Activated naive CD4-positive, alpha-beta T cell treated with anti-CD3 and anti-CD28 coated beads, Interleukin-2, amount 50 U/mL, for 24 hours (primary cell): Measurements from ENCODE around the gene INSRR.

ENCODE experiments used
- H3K27ac Mint-ChIP-seq: one replicate; pipeline ENCODE4 v1.8.0; 2021; ENCODE audit warnings: mild to moderate bottlenecking, mixed read lengths
- H3K27me3 Mint-ChIP-seq: one replicate; pipeline ENCODE4 v1.8.0; 2021; ENCODE audit warnings: mixed read lengths
- H3K36me3 Mint-ChIP-seq: one replicate; pipeline ENCODE4 v1.8.0; 2021; ENCODE audit warnings: mixed read lengths
- H3K4me1 Mint-ChIP-seq: one replicate; pipeline ENCODE4 v1.8.0; 2021; ENCODE audit warnings: mixed read lengths
- H3K4me3 Mint-ChIP-seq: one replicate; pipeline ENCODE4 v1.8.0; 2021; ENCODE audit warnings: mild to moderate bottlenecking, mixed read lengths
- H3K9me3 Mint-ChIP-seq: one replicate; pipeline ENCODE4 v1.8.0; 2021; ENCODE audit warnings: mixed read lengths

Gene INSRR

DNA sequence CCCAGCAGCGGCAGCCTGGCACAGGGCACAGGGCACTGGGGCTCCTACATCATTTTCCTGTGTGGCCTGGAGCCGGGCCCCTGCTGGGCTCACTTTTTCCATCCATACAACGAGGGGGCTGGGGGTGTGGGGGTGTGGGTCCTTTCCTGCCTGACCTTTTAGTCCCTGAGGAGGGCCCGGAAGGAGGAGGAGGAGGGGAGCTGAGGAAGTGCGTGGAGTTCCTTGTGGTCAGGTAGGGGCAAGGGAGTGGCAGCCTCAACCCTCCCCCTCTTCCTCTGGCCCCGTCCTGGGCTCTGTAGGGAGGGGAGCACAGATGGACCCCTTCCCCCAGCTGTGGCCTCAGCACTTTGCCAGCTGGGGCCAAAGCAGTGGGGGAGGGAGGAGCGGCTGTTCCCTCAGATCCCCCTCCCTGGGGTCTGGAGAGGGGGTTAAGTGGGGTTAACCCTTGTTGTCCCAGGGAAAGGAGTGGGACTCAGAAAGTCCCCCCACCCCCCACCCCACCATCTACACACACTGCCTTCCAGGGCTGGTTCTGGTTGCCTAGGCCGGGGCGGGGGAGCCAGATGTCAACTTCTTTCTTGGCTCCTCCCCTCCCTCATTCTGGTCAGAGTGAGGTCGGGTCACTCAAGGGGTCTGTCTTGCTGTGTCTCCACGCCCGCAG lies 7.5 kb upstream of the INSRR start:
- Mint-ChIP-seq H3K27me3 (peaks cover 37% of the 10 kb centered on the region), H3K36me3 (no peaks in the 10 kb centered on the region), H3K9me3 (no peaks in the 10 kb centered on the region), H3K27ac (no peak overlapping the region), H3K4me3 (no peak overlapping the region), H3K4me1 (peaks cover 15% of the 10 kb centered on the region)

DNA sequence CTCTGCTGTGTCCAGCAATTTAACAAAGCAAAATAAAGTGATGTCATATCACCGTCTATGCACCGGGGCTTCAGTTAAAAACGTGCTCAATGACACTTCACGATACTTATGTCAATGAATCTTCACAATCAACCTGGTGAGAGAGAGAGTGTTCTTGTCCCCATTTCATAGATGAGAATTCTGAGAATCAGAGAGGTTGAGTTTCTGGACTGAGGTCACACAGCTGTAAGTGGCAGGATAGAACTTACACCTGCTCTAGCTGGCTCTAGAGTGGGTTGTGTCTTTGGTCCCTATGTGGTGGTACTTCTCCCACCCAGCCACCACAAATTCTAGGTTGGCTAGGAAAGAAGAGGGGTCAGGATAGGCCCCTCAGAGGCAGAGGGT lies 6.9 kb upstream of the INSRR start:
- Mint-ChIP-seq H3K36me3 (no peaks in the 10 kb centered on the region), H3K27ac (peak overlapping the region; percentile 17), H3K4me1 (peaks cover 15% of the 10 kb centered on the region), H3K4me3 (no peak overlapping the region), H3K27me3 (peaks cover 38% of the 10 kb centered on the region), H3K9me3 (no peaks in the 10 kb centered on the region)

DNA sequence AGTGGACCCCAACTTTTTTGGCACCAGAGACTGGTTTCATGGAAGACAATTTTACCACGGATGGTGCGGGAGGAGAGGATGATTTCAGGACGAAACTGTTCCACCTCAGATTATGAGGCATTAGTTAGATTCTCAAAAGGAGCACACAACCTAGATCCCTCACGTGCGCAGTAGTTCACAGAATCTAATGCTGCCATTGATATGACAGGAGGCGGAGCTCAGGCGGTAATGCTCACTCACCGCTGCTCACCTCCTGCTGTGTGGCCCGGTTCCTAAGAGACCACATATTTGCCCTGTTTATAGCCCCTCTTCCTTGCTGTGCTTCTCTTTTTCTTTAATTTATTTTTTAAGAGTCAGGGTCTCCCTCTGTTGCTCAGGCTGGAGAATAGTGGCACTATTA lies 6.3 kb upstream of the INSRR start:
- Mint-ChIP-seq H3K4me1 (peaks cover 18% of the 10 kb centered on the region), H3K27me3 (peaks cover 40% of the 10 kb centered on the region), H3K27ac (no peak overlapping the region), H3K9me3 (no peaks in the 10 kb centered on the region), H3K36me3 (no peaks in the 10 kb centered on the region), H3K4me3 (peak overlapping the region; percentile 33)

DNA sequence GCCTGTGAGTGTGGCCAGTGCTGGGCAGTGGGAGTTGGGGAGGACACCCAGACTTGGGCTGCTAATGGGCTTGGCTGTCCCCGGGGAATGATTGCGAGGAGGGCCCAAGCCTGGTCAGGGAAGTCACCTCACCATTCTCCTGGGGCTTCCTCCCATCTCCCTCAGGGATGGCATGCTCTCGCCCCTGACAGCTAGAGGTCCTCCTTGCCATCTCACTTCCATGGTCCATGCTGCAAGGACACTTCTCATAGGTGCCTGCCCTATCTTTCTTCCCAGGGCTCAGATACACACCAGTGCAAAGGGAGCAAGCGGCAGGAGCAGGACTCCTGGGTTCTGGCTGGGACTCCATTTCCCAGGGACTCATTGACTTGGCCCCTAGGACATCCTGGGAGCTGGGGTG lies 5.9 kb upstream of the INSRR start:
- H3K9me3 Mint-ChIP-seq: no peaks in the 10 kb centered on the region
- H3K36me3 Mint-ChIP-seq: no peaks in the 10 kb centered on the region
- H3K4me1 Mint-ChIP-seq: peaks cover 20% of the 10 kb centered on the region
- H3K27me3 Mint-ChIP-seq: peaks cover 41% of the 10 kb centered on the region
- no peak overlapping the region for H3K27ac Mint-ChIP-seq
- H3K4me3 Mint-ChIP-seq: no peak overlapping the region

DNA sequence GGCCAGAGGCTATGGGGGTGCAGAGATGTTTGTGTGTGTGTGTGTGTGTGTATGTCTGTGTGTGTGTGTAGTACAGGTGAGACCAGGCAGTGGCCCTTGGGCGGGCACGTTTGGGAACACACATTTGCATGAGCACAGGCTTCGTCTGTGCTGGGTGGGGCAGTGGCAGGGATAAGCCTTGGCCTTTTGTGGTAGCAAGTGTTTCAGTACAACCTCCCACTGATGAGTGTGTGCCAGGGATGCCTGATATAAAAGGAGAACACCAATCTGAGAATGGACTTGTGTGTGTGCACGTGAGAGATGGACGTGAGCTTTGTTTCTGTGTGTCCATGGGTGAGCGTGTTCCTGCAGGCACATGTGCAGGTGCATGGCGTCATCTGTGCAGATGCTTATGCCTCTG lies 4.7 kb upstream of the INSRR start:
- Mint-ChIP-seq H3K9me3 (no peaks in the 10 kb centered on the region), H3K36me3 (no peaks in the 10 kb centered on the region), H3K27me3 (peaks cover 42% of the 10 kb centered on the region), H3K27ac (no peak overlapping the region), H3K4me3 (no peak overlapping the region), H3K4me1 (peaks cover 22% of the 10 kb centered on the region)

DNA sequence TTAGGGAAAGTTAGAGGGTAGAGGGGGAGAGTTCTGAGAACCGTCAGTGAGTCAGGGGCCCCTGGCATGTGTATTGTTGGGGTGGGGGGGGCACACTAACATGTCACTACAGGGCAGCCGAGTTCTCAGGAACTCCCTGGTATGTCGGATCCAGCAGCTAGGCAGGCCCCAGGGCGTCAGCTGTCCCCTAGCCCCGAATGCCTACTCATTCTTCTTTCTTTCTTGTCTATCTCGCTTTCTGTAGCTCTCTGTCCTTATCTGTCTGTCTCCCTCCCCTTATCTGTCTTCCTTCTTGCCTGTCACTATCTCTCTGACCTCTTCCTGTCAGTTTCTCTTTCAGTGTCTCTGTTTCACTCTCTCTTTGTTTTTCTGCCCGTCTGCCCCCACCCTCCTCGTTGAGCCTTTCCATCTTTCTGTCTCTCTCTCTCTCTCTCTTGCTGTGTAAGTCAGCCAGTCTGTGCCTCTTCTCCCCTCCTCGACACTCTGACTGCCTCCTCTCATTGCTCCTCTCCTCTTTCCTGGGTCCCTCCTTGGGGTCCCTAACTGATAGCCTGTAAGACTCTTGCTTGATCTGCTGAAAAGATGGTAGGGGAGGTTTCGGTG lies 4.2 kb upstream of the INSRR start:
- peaks cover 25% of the 10 kb centered on the region for H3K4me1 Mint-ChIP-seq

DNA sequence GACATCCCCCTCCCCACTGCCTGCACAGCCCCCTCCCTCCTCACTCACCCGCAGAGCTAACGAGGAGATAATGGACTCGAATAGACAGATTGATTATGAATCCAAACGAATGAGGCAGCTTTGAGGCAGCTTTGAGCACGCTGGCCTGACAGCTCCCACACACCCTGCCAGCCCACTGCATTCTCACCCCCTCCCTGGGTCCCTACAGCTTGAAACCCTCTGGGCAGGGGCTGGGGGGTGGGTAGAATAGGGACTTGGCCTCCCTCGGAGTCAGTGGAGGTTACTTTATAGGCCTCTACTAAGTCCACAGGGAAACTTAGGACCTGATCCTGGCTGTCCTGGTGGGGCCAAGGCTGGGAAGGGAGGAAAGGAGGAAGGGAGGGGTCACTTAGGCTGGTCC lies 3.7 kb upstream of the INSRR start:
- no peaks in the 10 kb centered on the region for H3K9me3 Mint-ChIP-seq
- H3K27ac Mint-ChIP-seq: no peak overlapping the region
- peaks cover 47% of the 10 kb centered on the region for H3K27me3 Mint-ChIP-seq
- H3K36me3 Mint-ChIP-seq: no peaks in the 10 kb centered on the region
- peaks cover 25% of the 10 kb centered on the region for H3K4me1 Mint-ChIP-seq
- H3K4me3 Mint-ChIP-seq: no peak overlapping the region

More for the DNA sequence above, 4.2 kb upstream of the INSRR start:
- H3K27ac Mint-ChIP-seq: peak overlapping the region; percentile 48
- H3K27me3 Mint-ChIP-seq: peaks cover 47% of the 10 kb centered on the region
- no peaks in the 10 kb centered on the region for H3K36me3 Mint-ChIP-seq
- no peaks in the 10 kb centered on the region for H3K9me3 Mint-ChIP-seq
- no peak overlapping the region for H3K4me3 Mint-ChIP-seq

DNA sequence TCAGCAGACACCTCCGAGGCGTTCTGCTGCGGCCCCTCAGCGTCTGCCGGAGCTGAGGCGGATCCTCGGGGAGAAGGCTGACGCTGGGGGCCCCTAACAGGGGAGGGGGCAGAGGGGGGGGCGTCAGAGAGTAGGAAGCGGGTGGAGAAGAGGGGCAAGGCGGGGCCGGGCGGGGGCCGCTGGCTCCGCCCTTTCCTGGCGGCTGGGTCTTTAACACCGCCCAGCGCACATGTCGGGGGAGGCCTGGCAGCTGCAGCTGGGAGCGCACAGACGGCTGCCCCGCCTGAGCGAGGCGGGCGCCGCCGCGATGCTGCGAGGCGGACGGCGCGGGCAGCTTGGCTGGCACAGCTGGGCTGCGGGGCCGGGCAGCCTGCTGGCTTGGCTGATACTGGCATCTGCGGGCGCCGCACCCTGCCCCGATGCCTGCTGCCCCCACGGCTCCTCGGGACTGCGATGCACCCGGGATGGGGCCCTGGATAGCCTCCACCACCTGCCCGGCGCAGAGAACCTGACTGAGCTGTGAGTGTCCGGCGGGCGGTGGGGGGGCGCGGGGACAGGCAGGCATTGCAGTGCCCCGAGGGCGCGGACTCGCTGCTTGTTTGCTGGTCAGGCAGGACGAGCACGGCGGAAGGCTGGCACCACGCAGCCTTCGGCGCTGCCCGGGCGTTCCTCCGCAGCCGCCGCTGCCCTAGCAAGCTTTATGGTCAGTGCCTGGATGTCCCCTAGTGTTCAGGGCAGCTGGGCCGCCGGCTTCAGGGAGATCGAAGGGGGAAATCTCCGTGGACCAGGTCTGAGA lies 1.9 kb upstream of the INSRR start, which contains the start of gene NTRK1:
Gene NTRK1, plus strand, starts transcription at position 238 of the 796 bp plus-strand sequence. Its CDS starts 70 bp downstream, at position 308.
- H3K36me3 Mint-ChIP-seq: no peaks in the 10 kb centered on the region
- H3K27me3 Mint-ChIP-seq: peaks cover 43% of the 10 kb centered on the region
- H3K27ac Mint-ChIP-seq: no peak within 1 kb of the TSS
- H3K4me1 Mint-ChIP-seq: peaks cover 23% of the 10 kb centered on the region
- H3K9me3 Mint-ChIP-seq: no peaks in the 10 kb centered on the region
- peak within 1 kb of the TSS; percentile 78 for H3K4me3 Mint-ChIP-seq

DNA sequence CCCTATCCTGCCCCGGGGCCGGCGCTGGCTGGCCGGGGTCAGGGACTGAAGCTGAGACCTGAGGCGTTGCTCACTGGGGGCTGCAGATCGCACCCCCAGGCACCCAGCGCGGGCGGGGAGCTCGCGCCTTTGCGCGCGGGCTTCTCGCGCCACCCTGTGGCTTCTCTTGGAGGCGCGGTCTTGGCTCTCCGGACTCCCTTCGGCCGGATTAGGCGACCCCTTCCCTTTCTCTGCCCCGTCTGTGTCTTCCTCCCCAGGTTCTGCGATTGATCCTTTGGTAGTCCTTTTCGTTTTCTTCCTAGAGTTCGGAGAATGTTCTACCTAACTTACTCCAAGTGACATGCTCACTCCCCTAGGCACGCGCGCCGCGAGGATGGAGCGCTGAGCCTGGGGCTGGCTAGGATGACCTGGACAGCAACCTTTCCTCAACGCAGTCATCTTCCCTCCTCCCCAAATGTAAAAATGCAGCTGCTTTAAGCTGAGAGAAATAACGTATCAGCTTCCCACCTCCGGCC lies 1.3 kb upstream of the INSRR start:
- Mint-ChIP-seq H3K4me1 (peaks cover 18% of the 10 kb centered on the region), H3K4me3 (peak overlapping the region; percentile 78), H3K36me3 (no peaks in the 10 kb centered on the region), H3K9me3 (no peaks in the 10 kb centered on the region), H3K27me3 (peaks cover 39% of the 10 kb centered on the region), H3K27ac (no peak overlapping the region)

DNA sequence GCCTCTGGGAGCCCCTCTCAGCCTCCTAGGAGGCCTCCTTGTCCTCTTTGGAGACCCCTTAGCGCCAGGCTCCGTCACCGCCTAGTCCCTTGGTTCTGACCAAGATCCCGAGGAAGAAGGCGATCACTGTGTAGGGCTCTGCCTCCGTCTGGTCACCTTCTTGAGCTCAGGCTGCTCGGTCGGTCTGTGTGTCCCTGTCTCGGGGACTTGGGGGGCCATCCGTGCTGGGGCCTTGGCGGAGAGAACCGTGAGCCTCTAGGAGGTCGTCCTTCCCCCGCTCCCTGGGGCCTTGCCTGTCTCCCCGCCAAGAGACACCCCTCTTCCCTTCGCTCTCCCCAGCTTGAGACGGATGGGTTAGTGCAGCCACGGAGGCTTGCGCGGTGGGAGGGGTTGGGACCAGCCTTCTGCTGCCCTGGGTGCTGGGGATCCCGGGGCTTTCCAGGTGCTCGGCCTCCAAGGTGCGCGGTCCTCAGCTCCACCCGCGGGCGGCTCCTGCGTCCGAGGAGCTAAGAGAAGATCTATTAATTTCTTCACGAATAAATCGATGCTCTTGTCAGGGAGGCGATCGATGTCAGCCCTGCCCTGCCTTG lies 701 bp upstream of the INSRR start:
- peaks cover 18% of the 10 kb centered on the region for H3K4me1 Mint-ChIP-seq
- no peak overlapping the region for H3K27ac Mint-ChIP-seq
- H3K27me3 Mint-ChIP-seq: peaks cover 35% of the 10 kb centered on the region
- no peaks in the 10 kb centered on the region for H3K9me3 Mint-ChIP-seq
- H3K36me3 Mint-ChIP-seq: no peaks in the 10 kb centered on the region
- peak overlapping the region; percentile 78 for H3K4me3 Mint-ChIP-seq

DNA sequence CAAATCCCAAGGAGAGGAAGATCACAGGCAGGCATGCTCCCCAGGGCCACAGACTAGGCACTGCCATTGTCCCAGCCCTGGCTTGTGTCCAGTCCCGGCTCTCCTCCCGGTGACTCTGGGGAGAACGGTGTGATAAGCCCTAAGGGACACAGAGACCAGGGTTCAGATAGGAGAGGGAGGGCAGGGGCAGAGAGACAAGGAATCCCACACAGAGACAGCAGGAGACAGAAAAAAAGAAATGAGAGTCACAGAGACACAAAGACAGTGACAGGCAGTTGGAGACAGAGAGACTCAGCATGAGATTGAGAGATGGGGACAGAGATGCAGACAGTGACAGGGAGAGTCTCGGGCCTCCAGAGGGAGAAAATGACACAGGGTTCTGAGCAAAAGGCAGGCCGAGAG lies 361 bp downstream of the INSRR start:
- Mint-ChIP-seq H3K27me3 (peaks cover 28% of the 10 kb centered on the region), H3K27ac (no peak overlapping the region), H3K4me3 (peak overlapping the region; percentile 56), H3K4me1 (peaks cover 18% of the 10 kb centered on the region), H3K36me3 (no peaks in the 10 kb centered on the region), H3K9me3 (no peaks in the 10 kb centered on the region)

DNA sequence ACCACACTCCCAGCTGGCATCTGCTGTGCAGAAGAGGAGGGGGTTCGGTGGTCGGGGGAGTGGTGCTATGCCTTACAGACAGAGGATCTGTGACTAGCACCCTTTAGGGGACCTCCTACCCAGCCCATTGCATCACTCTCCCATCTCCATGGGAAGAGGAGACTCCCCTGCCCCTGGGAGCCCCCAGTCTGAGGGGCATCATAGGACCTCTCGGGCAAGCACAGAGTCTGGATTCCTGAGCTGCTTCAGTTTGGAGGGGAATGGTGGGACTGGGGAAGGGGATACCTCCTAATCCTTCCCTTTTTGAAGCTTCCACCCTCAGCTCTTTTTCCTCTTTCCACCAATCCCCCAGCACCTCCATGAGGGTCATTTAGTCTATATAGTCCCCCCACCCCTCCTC lies 1.4 kb downstream of the INSRR start:
- no peaks in the 10 kb centered on the region for H3K9me3 Mint-ChIP-seq
- H3K27ac Mint-ChIP-seq: no peak overlapping the region
- H3K36me3 Mint-ChIP-seq: no peaks in the 10 kb centered on the region
- peaks cover 14% of the 10 kb centered on the region for H3K4me1 Mint-ChIP-seq
- peaks cover 19% of the 10 kb centered on the region for H3K27me3 Mint-ChIP-seq
- H3K4me3 Mint-ChIP-seq: no peak overlapping the region

DNA sequence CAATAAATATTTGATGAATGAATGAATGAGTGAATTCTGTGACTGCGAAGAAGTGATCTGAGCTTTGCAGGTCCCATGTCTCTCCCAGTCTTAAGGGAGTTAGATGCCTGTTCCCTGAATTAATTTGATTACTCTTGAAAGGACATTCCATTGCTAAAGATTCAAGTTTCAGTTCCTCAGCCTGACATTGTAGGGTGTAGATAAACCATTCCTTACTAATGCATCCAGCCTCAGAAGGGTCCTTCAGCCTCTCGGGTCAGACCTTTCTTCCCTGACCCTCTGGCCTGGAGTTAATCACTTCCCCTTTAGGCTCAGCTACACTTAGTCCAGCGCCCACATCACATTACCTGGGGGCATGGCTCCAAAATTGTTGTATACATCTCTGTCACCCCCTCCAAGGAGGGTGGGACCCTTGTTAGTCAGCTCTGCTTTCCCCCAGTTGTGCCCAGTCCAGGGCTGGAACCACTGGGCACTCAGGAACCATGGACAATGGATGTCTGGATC lies 2.6 kb downstream of the INSRR start:
- Mint-ChIP-seq H3K4me1 (peaks cover 10% of the 10 kb centered on the region), H3K9me3 (no peaks in the 10 kb centered on the region), H3K4me3 (no peak overlapping the region), H3K36me3 (no peaks in the 10 kb centered on the region), H3K27ac (no peak overlapping the region), H3K27me3 (peaks cover 10% of the 10 kb centered on the region)

DNA sequence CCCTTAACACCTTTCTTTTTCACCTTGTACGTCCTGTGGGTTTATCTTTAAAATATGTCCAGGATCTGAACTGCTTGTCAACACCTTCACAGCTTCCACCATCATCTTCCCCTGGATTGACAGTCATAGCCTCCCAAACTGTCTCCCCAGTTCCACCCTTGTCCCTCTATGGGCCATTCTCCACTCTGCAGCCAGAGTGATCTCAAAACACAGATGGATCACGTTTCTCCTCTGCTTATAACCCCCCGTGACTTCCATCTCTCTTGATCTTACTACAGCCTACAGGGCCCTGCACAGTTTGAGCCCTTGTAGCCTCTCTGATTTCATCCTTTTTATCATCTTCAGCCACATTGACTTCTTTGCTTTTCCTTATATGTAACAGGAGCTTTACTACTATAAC lies 4.3 kb downstream of the INSRR start:
- Mint-ChIP-seq H3K27ac (no peak overlapping the region), H3K4me1 (peaks cover 5% of the 10 kb centered on the region), H3K4me3 (no peak overlapping the region), H3K36me3 (no peaks in the 10 kb centered on the region), H3K9me3 (no peaks in the 10 kb centered on the region), H3K27me3 (peaks cover 6% of the 10 kb centered on the region)

DNA sequence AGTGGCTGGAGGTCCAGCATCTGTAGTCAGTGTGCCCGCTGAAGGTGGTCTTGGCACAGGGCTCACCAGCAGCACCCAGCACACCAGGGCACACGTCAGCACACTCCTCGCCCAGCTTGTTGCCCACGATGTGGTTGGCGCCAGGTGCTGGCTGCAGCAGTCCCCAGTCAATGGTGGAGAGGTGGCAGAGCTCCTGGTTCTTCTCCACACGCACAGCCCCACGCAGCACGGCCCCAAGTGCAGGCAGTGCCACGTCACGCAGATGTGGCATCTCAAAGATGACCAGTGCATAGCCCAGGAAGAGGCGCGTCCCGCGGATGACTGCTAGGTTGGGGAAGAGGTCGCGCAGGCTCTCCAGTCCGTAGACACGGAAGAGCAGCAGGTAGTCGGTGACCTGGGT lies 5.2 kb downstream of the INSRR start:
- Mint-ChIP-seq H3K27me3 (peaks cover 6% of the 10 kb centered on the region), H3K4me1 (peaks cover 9% of the 10 kb centered on the region), H3K4me3 (no peak overlapping the region), H3K27ac (no peak overlapping the region), H3K9me3 (no peaks in the 10 kb centered on the region), H3K36me3 (no peaks in the 10 kb centered on the region)
